Parathyroid adenoma (tissue), 2 donors: Measurements from ENCODE around the gene FOXD1.
A peak's percentile ranks its signal among the peaks of the same experiment; 100 is the strongest.

ENCODE experiments used
- H2AFZ ChIP-seq: fragments of 300-600 bp; sonication (generic); one replicate; pipeline ENCODE4 v1.7.0; 2017; ENCODE audit warnings: antibody characterized with exemption, mild to moderate bottlenecking
- H3K27ac ChIP-seq: fragments of 300-600 bp; sonication (generic); one replicate; pipeline ENCODE4 v1.7.0; 2017
- H3K27me3 ChIP-seq: fragments of 300-600 bp; sonication (generic); one replicate; pipeline ENCODE4 v1.7.0; 2017; ENCODE audit warnings: low read length; ENCODE audit not compliant: control insufficient read depth, insufficient read depth
- H3K36me3 ChIP-seq: fragments of 300-600 bp; sonication (generic); one replicate; pipeline ENCODE4 v1.7.0; 2017; ENCODE audit warnings: low read length; ENCODE audit not compliant: control insufficient read depth, insufficient read depth
- H3K4me1 ChIP-seq: fragments of 300-600 bp; sonication (generic); one replicate; pipeline ENCODE4 v1.7.0; 2017; ENCODE audit warnings: control low read depth
- H3K4me2 ChIP-seq: fragments of 300-600 bp; sonication (generic); one replicate; pipeline ENCODE4 v1.7.0; 2017; ENCODE audit warnings: low read length
- H3K4me3 ChIP-seq: fragments of 300-600 bp; sonication (generic); one replicate; pipeline ENCODE4 v1.7.0; 2017; ENCODE audit warnings: low read depth, low read length
- H3K79me2 ChIP-seq: fragments of 300-600 bp; sonication (generic); one replicate; pipeline ENCODE4 v1.7.0; 2017; ENCODE audit warnings: control low read depth
- H3K9ac ChIP-seq: fragments of 300-600 bp; sonication (generic); one replicate; pipeline ENCODE4 v1.7.0; 2017; ENCODE audit warnings: mild to moderate bottlenecking
- H3K9me3 ChIP-seq: fragments of 300-600 bp; sonication (generic); one replicate; pipeline ENCODE4 v1.7.0; 2017; ENCODE audit warnings: low read length; ENCODE audit not compliant: control insufficient read depth
- CTCF ChIP-seq: fragments of 300-600 bp; sonication (generic); IDR thresholded peaks from one replicate; pipeline ENCODE4 v1.7.0; 2017; ENCODE audit warnings: antibody characterized with exemption, mild to moderate bottlenecking
- donor health status: primary hyperparathyroidism.

Gene FOXD1

DNA sequence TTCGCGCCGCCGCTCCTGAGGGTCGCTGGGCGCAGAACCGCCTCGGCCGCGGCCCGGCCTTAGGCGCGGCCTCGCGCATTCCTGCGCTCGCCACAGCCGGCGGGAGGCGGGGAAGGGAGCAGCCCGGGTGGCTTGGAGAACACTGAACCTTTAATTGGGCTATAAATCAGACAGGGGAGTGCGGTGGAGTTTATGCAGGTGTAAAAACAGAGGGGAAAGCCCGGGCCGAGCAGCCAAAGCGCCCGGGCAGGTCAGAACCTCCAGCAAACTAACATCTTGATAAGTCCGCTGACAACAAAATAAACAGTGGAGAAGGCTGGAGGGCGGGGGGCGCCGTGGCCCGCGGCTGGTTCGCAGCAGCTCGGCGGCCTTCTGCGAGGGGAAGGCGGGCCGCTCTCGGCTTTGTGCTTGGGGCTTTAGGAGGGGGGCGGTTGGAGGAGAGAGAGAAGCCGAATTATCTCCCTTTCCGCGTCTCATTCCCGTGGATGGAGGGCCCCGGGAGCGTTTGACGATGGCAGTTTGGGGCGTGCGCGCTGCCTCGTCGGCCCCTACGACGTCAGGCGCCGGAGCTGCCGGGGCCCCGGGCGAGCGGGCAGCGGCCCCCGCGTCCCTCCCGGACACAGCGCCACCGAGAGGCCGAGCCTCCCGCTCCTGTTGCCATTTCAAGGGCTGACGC is 11.3 kb downstream of the FOXD1 start:
- Histone ChIP-seq H3K4me3 (no peak overlapping the region), H3K79me2 (no peaks in the 10 kb centered on the region), H3K27ac (no peak overlapping the region), H3K9ac (no peak overlapping the region), H3K36me3 (no peaks in the 10 kb centered on the region), H3K9me3 (no peaks in the 10 kb centered on the region), H2AFZ (peak overlapping the region; percentile 47), H3K4me2 (no peak overlapping the region), H3K27me3 (peaks cover 15% of the 10 kb centered on the region), H3K4me1 (no peaks in the 10 kb centered on the region)
- no peak for TF ChIP-seq CTCF

- Histone ChIP-seq H3K79me2 (no peaks in the 10 kb centered on the region), H3K27me3 (peaks cover 15% of the 10 kb centered on the region), H3K9me3 (no peaks in the 10 kb centered on the region), H3K9ac (no peak overlapping the region), H3K4me1 (no peaks in the 10 kb centered on the region), H3K4me3 (no peak overlapping the region), H3K27ac (no peak overlapping the region), H3K4me2 (no peak overlapping the region), H3K36me3 (no peaks in the 10 kb centered on the region), H2AFZ (peak overlapping the region; percentile 47)
- TF ChIP-seq CTCF = no peak
Observed at GRCh38 chr5:73436535-73437100, 12.0 kb downstream of the FOXD1 start.

GRCh38 chr5:73435759-73436534 is 12.6 kb downstream of the FOXD1 start:
- no peaks in the 10 kb centered on the region for H3K4me1 ChIP-seq
- no peak overlapping the region for H3K27ac ChIP-seq
- H3K27me3 ChIP-seq = peaks cover 15% of the 10 kb centered on the region
- no peak overlapping the region for H2AFZ ChIP-seq
- H3K36me3 ChIP-seq = no peaks in the 10 kb centered on the region
- H3K9me3 ChIP-seq = no peaks in the 10 kb centered on the region
- H3K4me2 ChIP-seq = no peak overlapping the region
- no peak overlapping the region for H3K4me3 ChIP-seq
- no peak for TF ChIP-seq CTCF
- H3K9ac ChIP-seq = no peak overlapping the region
- no peaks in the 10 kb centered on the region for H3K79me2 ChIP-seq

- H3K27me3 ChIP-seq = peaks cover 15% of the 10 kb centered on the region
- H3K36me3 ChIP-seq = no peaks in the 10 kb centered on the region
- H2AFZ ChIP-seq = no peak overlapping the region
- no peak overlapping the region for H3K4me2 ChIP-seq
- TF ChIP-seq CTCF = no peak
- H3K9me3 ChIP-seq = no peaks in the 10 kb centered on the region
- H3K4me1 ChIP-seq = no peaks in the 10 kb centered on the region
- H3K79me2 ChIP-seq = no peaks in the 10 kb centered on the region
- H3K9ac ChIP-seq = no peak overlapping the region
- no peak overlapping the region for H3K27ac ChIP-seq
- H3K4me3 ChIP-seq = no peak overlapping the region
Observed at GRCh38 chr5:73434907-73435306, 13.7 kb downstream of the FOXD1 start.
